ENCODE results near the gene DNAH14. TPM values are rescaled to one million over a fixed set of nuclear protein-coding genes. Genes with fewer than 3 reads are reported as not detected.
"Not testable (repeated sequence)": the region's sequence is repeated elsewhere in the genome, so short reads cannot be mapped to it uniquely, and the experiment has no call there.

The DNAH14 gene
- total RNA-seq, 1 experiment from 2014 or later = 30.9 TPM

DNA sequence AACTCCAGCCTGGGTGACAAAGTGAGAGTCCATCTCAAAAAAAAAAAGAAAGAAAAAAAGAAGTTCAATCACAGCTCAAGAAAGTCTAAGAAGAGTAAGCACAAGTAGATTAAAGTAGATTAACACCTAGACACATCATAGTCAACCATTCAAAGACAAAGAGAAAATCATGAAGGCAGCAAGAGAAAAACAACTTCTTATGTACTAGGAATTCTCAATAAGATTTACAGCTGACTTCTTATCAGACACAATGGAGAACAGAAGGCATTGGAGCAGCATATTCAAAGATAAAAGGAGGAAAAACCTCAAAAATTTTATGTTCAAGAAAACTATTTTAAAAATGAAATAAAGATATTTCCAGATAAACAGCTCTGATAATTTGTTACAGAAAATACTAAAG lies 351.1 kb downstream of the DNAH14 start:
- DNase-seq (ENCODE audit: low read depth) = no peak

DNA sequence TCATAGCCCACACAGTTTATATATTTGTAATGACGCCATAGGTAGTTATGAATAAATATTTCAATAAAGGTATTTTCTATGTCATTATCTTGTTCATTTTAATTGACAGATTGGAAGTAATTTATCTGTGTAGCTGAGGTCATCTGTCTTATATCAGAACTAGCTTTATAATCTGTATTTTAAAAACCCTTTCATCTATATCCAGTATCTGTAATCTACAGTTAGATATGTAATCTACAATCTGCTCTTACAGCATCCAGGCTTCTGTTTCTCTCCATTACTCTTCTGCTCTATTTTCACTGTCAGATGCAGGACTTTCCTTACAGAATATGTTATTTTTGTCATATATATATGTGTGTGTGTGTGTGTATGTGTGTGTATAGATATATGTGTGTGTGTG lies 360.8 kb downstream of the DNAH14 start:
- in situ Hi-C loops (cut with HindIII; ENCODE audit: low pct_unique_long_range_greater_than_20kb, low sequenced_read_pairs) = no loop called here
- no peak for DNase-seq (ENCODE audit: low read depth)

More for the DNA sequence above, 351.1 kb downstream of the DNAH14 start:
- in situ Hi-C loops (cut with HindIII; ENCODE audit: low pct_unique_long_range_greater_than_20kb, low sequenced_read_pairs) = no loop called here

DNA sequence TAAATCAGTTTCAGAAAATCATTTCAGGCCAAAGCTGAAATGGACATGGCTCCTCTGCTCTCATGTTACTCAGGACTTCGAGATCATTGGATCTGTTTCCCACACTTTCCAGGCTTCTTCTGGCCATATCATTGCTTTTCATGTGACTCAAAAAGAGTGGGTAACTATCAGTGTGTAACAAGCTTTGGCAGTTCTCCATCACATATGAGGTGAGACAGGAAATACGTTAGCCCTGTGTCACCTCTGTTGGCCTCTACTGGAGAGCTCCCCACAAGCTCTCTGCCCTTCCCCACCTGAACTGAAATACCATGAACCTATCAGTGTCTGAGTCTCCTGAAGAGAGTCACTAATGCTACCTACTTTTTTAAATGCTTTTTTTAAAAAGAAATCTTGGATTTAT lies 370.1 kb downstream of the DNAH14 start:
- in situ Hi-C loops (cut with HindIII; ENCODE audit: low pct_unique_long_range_greater_than_20kb, low sequenced_read_pairs) = no loop called here
- no peak for DNase-seq (ENCODE audit: low read depth)

DNA sequence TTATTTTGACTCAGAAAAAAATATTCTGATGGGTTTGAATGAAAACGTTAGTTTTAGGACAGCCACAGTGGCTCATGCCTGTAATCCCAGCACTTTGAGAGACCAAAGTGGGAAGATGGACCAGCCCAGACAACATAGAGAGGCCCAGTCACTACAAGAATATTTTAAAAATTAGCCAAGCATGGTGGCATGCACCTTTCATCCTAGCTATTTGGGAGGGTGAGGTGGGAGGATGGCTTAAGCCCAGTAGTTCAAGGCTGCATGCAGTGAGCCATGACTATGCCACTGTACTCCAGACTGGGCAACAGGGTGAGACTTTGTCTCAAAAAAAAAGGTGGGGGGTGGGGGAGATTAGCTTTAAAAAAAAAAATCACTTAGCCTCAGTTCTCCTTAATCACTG lies 370.9 kb downstream of the DNAH14 start:
- in situ Hi-C loops (cut with HindIII; ENCODE audit: low pct_unique_long_range_greater_than_20kb, low sequenced_read_pairs) = no loop called here
- no peak for DNase-seq (ENCODE audit: low read depth)

DNA sequence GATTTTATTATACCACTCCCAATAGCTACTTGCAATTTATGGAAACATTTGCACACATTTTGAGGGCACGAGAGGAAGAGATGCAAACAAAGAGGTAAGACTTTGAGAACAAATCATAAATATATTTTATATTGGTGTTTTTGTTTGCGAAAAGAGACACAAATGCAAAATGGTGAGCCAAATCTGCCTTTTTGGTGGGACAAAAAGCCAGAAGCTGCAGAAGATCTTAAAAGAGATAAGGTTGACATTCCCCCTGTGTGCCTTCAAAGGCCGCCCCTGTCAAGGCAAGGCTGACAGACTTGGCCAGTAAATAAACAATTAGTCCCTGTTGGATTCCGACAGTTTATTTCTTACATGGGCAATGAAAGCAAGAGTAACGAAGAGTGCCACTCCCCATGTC lies 375.5 kb downstream of the DNAH14 start:
- in situ Hi-C loops (cut with HindIII; ENCODE audit: low pct_unique_long_range_greater_than_20kb, low sequenced_read_pairs) = no loop called here

DNA sequence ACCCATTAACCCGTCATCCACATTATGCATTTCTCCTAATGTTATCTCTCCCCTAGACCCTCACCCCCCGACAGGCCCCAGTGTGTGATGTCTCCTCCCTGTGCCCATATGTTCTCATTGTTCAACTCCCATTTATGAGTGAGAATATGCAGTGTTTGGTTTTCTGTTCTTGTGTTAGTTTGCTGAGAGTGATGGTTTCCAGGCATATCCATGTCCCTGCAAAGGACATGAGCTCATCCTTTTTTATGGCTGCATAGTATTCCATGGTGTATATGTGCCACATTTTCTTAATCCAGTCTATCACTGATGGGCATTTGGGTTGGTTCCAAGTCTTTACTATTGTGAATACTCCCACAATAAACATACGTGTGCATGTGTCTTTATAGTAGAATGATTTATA lies 381.1 kb downstream of the DNAH14 start:
- in situ Hi-C loops (cut with HindIII; ENCODE audit: low pct_unique_long_range_greater_than_20kb, low sequenced_read_pairs); DNase-seq (ENCODE audit: low read depth): not testable (repeated sequence)

More for the DNA sequence above, 375.5 kb downstream of the DNAH14 start:
- DNase-seq (ENCODE audit: low read depth) = no peak

DNA sequence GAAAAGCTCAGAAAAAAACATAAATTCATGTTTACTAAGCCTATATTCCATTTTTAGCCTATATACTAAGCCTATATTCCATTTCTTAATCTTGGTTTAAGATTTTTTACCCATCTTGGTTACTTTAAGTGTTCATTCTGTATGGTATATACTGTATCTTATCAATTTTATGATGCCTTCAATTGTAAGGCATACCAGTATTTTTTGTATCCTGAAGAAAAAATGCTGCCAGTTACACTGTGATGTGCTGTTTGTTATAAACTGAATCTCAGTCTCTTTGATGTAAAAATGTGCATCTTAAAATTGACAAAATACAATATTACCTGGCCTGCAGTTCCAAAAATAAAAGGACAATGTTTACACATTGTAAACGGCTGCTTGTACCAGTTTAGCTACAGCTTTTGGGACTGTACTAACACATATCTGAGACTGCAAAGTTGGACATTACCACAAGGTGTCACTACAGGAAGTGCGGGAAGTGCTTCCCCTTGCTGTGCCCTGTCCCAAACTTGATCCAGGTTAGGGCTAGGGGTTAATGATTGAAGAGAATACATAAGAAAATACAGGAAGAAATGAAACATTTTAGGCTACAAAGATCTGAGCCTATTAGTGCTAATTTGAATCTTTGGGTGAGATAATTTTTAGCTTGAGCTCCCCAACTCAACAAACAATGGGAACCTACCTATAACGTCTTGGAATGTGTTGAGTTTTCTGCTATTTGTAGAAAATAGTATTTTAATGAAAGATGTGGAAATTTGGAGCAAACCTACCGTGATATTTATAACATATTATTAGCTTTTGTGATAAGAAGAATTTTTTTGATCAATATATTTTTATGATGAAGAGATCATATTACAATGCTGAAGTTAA lies 389.5 kb downstream of the DNAH14 start:
- in situ Hi-C loops (cut with HindIII; ENCODE audit: low pct_unique_long_range_greater_than_20kb, low sequenced_read_pairs) = no loop called here

DNA sequence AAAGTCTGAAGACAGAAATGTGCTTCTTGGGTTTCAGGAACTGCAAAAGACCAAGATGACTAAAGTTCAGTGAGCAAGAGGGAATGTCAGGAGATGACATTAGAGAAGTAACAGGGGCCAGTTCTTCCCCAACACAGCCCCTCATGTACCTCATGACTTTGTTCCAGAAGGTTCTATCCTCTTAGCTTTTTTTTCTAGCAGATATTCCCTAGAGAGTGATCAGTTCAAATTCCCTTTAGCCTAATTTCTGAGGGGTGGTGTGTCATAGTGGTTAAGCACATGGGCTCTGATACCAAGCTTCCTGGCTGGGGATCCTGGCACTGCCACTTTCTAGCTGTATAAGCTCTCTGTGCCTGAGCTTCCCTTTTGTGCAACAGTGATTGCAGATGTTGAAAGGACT lies 390.4 kb downstream of the DNAH14 start:
- DNase-seq (ENCODE audit: low read depth) = no peak
- in situ Hi-C loops (cut with HindIII; ENCODE audit: low pct_unique_long_range_greater_than_20kb, low sequenced_read_pairs) = no loop called here

More for the DNA sequence above, 389.5 kb downstream of the DNAH14 start:
- DNase-seq (ENCODE audit: low read depth) = peak; percentile 41

DNA sequence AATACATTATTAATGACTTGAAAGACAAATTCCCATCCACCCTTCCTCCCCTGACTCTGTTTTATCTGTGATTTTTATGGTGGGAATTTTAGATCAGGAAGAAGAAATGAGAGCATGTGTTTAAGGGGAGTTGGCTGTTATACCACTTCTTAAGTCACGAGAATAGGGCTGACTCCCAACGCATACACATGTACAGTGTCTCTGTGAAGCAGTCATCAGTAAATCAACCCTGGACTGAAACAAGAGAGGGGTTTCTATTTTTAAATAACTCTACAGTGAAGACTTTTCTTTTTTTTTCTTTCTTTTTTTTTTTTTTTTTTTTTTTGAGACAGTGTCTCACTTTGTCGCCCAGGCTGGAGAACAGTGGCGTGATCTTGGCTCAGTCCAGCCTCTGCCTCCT lies 392.3 kb downstream of the DNAH14 start:
- in situ Hi-C loops (cut with HindIII; ENCODE audit: low pct_unique_long_range_greater_than_20kb, low sequenced_read_pairs) = no loop called here

DNA sequence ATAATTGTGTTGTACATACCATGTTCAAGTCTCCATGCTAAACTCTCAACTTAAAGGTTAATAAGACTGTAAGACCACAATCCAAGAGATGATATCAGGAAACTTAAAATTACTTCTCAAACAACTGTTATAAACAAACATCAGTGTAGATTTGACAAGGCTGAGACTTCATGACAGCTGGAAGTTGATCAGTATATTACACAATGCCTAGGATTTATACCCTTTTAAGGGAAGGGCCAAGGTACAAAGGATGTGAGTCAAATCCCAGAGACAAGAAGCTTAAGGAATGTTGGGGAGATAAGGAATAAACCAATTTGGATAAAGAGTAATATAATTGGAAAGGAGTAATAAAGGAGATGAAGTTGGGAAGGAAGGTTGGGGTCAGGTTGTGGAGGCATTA lies 399.6 kb downstream of the DNAH14 start:
- in situ Hi-C loops (cut with HindIII; ENCODE audit: low pct_unique_long_range_greater_than_20kb, low sequenced_read_pairs) = no loop called here
- DNase-seq (ENCODE audit: low read depth) = no peak

More for the DNA sequence above, 392.3 kb downstream of the DNAH14 start:
- DNase-seq (ENCODE audit: low read depth) = no peak

DNA sequence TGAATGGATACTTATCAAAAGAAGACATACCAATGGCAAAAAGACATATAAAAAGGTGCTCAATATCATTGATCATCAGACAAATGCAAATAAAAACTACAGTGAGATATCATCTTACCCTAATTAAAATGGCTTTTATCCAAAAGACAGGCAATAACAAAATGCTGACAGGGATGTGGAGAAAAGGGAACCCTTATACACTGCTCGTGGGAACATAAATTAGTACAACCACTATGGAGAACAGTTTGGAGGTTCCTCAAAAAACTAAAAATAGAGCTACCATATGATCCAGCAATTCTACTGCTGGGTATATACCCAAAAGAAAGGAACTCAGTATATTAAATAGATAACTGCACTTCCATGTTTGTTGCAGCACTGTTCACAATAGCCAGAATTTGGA lies 400.5 kb downstream of the DNAH14 start:
- DNase-seq (ENCODE audit: low read depth); in situ Hi-C loops (cut with HindIII; ENCODE audit: low pct_unique_long_range_greater_than_20kb, low sequenced_read_pairs): not testable (repeated sequence)

DNA sequence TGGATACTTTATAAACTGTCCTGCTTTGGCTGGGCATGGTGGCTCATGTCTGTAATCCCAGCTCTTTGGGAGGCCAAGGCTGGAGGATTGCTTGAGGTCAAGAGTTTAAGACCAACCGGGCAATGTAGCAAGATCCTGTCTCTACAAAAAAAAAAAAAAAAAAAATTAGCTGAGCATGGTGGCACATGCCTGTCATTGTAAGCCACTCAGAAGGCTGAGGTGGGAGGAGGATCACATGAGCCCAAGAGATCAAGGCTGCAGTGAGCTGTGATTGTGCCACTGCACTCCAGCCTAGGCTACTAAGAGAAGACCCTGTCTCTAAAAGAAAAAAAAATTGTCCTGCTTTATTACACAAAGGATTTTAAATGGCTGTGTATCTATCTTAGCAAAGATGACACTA lies 403.2 kb downstream of the DNAH14 start:
- in situ Hi-C loops (cut with HindIII; ENCODE audit: low pct_unique_long_range_greater_than_20kb, low sequenced_read_pairs) = no loop called here
- DNase-seq (ENCODE audit: low read depth) = no peak

DNA sequence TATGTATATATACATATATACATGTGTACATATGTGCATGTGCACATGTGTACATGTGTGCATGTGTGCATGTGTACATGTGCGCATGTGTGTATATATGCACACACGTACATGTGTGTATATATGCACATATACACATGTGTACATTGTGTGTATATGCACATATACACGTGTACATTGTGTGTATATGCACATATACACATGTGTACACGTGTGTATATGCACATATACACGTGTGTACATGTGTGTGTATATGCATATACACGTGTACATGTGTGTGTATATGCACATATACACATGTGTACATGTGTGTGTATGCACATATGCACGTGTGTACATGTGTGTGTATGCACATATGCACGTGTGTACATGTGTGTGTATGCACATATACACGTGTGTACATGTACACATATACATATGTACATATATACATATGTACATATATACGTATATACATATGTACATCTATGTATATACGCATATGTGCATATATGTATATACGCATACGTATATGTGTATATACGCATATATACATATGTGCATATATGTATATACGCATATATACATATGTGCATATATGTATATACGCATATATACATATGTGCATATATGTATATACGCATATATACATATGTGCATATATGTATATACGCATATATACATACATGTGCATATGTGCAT lies 405.8 kb downstream of the DNAH14 start:
- in situ Hi-C loops (cut with HindIII; ENCODE audit: low pct_unique_long_range_greater_than_20kb, low sequenced_read_pairs) = not testable (repeated sequence)

DNA sequence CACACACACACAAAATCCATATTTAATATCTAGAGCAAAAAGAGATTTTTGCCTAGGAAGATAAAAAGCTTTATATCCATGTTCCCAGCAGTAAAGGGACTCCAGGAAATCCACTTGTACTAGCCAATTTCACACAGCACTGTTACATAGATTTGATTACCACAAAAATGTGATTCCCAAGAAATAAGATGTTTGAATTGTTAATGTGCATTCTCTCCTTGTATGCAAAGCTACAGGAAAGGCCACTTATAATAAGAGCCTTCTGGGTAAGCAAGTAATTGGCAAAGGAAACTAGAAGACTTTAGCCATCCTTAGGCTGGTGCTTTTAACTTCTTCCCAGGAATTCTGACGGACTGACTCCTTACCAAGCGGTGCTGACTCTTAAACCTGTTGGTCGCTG lies 409.1 kb downstream of the DNAH14 start:
- in situ Hi-C loops (cut with HindIII; ENCODE audit: low pct_unique_long_range_greater_than_20kb, low sequenced_read_pairs) = no loop called here

More for the DNA sequence above, 405.8 kb downstream of the DNAH14 start:
- not testable (repeated sequence) for DNase-seq (ENCODE audit: low read depth)

DNA sequence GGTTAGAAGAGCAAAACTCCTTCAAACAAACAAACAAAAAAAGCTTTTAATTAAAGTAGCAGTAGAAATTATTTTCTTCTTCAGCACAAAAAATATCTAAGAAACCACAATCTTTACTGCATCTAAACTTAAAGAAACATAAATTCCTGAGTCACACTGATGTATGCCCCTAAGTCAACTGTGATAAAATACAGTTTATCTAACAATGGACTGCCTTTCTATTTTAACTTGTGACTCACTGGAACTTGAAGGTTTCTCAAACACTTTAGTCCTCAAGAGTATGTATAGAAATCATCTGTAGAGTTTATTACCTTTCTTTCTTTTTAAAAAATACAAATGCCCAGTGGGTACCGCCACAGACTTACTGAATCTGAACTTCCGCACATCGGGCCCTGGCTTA lies 412.2 kb downstream of the DNAH14 start:
- no peak for DNase-seq (ENCODE audit: low read depth)
- in situ Hi-C loops (cut with HindIII; ENCODE audit: low pct_unique_long_range_greater_than_20kb, low sequenced_read_pairs) = no loop called here

More for the DNA sequence above, 409.1 kb downstream of the DNAH14 start:
- no peak for DNase-seq (ENCODE audit: low read depth)

DNA sequence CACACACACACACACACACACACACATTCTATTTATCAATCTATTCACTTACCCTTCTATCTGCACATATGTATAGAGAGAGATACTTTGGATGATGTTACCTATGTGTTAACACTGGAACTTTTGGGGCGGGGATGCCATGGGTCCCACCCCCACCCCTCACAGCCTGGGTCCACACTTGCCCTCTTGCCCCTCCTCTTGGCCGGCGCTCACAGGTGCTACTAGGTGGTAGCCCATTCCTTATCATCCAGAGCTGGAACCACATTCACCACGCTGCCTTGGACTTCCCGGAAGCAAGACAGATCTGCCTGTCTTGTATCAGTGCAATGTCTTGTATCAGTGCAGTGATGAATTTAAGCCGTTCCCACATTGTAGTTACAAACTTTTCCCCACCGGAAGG lies 413.2 kb downstream of the DNAH14 start:
- no peak for DNase-seq (ENCODE audit: low read depth)
- in situ Hi-C loops (cut with HindIII; ENCODE audit: low pct_unique_long_range_greater_than_20kb, low sequenced_read_pairs) = no loop called here

DNA sequence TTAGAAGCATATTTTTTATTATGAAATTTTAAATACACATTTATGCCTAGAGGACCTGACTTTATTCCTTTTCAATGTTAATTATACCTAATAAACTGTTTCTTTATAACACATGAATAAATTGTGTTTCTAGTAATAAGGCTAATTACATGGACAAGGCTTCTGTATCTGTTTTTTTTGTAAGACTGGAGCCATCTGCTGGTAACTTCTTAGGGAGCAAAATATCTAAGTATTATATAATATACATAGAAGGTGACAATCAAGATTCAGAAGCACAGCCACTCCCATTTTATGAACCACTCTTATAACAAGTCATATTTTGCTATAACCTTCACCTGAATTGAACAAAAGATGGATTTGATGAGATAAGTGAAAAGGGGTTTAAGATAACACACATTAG lies 414.1 kb downstream of the DNAH14 start:
- in situ Hi-C loops (cut with HindIII; ENCODE audit: low pct_unique_long_range_greater_than_20kb, low sequenced_read_pairs) = no loop called here
- DNase-seq (ENCODE audit: low read depth) = no peak

DNA sequence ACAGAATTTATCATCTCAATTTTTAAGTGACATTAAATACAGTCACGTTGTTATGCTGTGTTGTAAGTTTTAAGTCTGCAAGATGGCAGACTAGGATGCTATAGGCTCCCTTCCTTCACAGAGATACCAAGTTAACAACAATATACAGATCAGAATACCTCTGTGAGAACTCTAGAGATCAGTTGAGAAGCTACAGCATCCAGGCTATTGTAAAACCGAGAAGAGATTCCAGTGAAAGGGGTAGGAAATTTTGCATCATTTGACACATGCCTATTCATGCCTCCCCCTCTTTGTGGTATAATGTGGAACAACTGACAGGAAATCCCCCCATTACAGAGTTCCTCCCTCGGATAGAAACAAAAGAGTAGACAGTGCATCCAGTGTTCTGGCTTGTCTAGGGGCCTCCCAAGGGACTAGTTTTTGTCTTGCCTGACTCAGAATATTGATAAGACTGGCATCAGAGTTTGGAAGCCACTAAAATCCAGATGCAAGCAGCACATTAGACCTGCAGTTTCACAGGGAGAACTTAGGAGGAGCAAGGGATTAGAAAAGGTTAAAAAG lies 417.7 kb downstream of the DNAH14 start:
- in situ Hi-C loops (cut with HindIII; ENCODE audit: low pct_unique_long_range_greater_than_20kb, low sequenced_read_pairs) = no loop called here
- DNase-seq (ENCODE audit: low read depth) = no peak

DNA sequence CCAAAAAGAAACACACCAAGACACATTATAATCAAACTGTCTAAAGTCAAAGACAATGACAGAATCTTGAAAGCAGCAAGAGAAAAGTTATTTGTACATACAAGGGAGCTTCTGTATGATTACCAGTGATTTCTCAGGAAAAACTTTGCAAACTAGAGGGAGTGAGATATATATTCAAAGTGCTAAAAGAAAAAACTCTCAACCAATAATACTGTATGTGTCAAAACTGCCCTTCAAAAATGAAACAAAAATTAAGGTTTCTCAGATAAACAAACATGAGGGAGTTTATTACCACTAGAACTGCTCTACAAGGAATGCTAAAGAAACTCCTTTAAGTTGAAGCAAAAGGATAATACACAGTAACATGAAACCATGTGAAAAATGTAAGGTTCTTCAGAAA lies 418.9 kb downstream of the DNAH14 start:
- in situ Hi-C loops (cut with HindIII; ENCODE audit: low pct_unique_long_range_greater_than_20kb, low sequenced_read_pairs) = no loop called here
- DNase-seq (ENCODE audit: low read depth) = no peak

Measured in Caki2 (cell line).